ENCODE measurements around the gene IFI16. TPM values are rescaled to one million over a fixed set of nuclear protein-coding genes. Genes with fewer than 3 reads are reported as not detected.

The IFI16 gene
- total and polyA plus RNA-seq, 10 of the 15 experiments (the other 5 are each of a cell fraction or from before 2014, with no cell fraction given), result 120 to 375 (median 188) TPM

GRCh38 chr1:159012495-159012894 lies 2.8 kb downstream of the IFI16 start (continued):
- TF ChIP-seq POU2F2 (IDR thresholded peaks at IDR 0.05; ENCODE audit: borderline replicate concordance, low read depth, low read length) (peak; percentile 59; the same call in 1 of the 3 replicates), CEBPZ (IDR thresholded peaks at IDR 0.05; ENCODE audit: low read depth, low read length) (no peak), BHLHE40 (IDR thresholded peaks at IDR 0.05; ENCODE audit: borderline replicate concordance in 1 of 2, low read depth in 2 of 2, low read length in 1 of 2) (0 out of 4 replicates have a peak, but pooled peaks of 1 of the 2 experiments have one; percentile 1), CBX5 (IDR thresholded peaks at IDR 0.05; ENCODE audit: low read depth) (no peak), HDAC6 (IDR thresholded peaks at IDR 0.05; ENCODE audit: unreplicated experiment) (no peak), KLF5 (IDR thresholded peaks at IDR 0.05; ENCODE audit: partially characterized antibody) (no peak), ZNF384 (IDR thresholded peaks at IDR 0.05; ENCODE audit: borderline replicate concordance, low read depth, low read length) (no peak), ZNF274 (IDR thresholded peaks at IDR 0.05; ENCODE audit: insufficient read depth, insufficient read length) (no peak), SIX5 (IDR thresholded peaks at IDR 0.05; ENCODE audit: low read depth, low read length, severe bottlenecking) (no peak), NFXL1 (IDR thresholded peaks at IDR 0.05; ENCODE audit: borderline replicate concordance) (no peak), PRDM15 (CRISPR knock-in tag; IDR thresholded peaks at IDR 0.05) (no peak), NR2F1 (conservative IDR thresholded peaks at IDR 0.05) (no peak), YY1 (IDR thresholded peaks at IDR 0.05; ENCODE audit: low read depth, low read length) (no peak), RFX5 (IDR thresholded peaks at IDR 0.05; ENCODE audit: low read depth, low read length) (no peak), CBX3 (IDR thresholded peaks at IDR 0.05; ENCODE audit: borderline replicate concordance, low read depth) (no peak), STAT3 (IDR thresholded peaks at IDR 0.05; ENCODE audit: low read depth, low read length) (no peak), ATF2 (IDR thresholded peaks at IDR 0.05; ENCODE audit: low read length) (0 out of 2 replicates have a peak, but pooled peaks have one; percentile 1), ZBTB33 (IDR thresholded peaks at IDR 0.05) (no peak), EZH2 (IDR thresholded peaks at IDR 0.05; ENCODE audit: borderline replicate concordance, control insufficient read depth, low read depth, low read length) (no peak)
